ENCODE data around the gene MAN1C1. TPM values are rescaled to one million over a fixed set of nuclear protein-coding genes. Genes with fewer than 3 reads are reported as not detected.
A peak's percentile ranks its signal among the peaks of the same experiment; 100 is the strongest.

MAN1C1 gene
- total RNA-seq, 2 experiments from 2014 or later, result 22.3 to 24.1 TPM

- POLR2A ChIA-PET, result interaction anchor here (0.8 kb wide), 1 partner anchor 11 kb away, joined by 4 read pairs; the partner anchor contains the start of gene MTFR1L
- no peak overlapping the region for H3K4me3 Mint-ChIP-seq
- no peaks in the 10 kb centered on the region for H3K36me3 Mint-ChIP-seq (ENCODE audit: low read depth)
- CTCF ChIA-PET, result interaction anchor here (0.9 to 3.8 kb wide), 7 partner anchors 11 to 311 kb away, joined by 3 to 30 read pairs (median 4); partner anchors contain the start of gene PAFAH2
- no peak for DNase-seq
- H3K4me1 Mint-ChIP-seq, result peaks cover 9% of the 10 kb centered on the region
- H3K27me3 Mint-ChIP-seq, result peaks cover 4% of the 10 kb centered on the region
- no peak overlapping the region for H3K27ac Mint-ChIP-seq
- no peaks in the 10 kb centered on the region for H3K9me3 Mint-ChIP-seq
Observed at GRCh38 chr1:25808481-25809244, 192.1 kb downstream of the MAN1C1 start.

- Mint-ChIP-seq H3K9me3 (no peaks in the 10 kb centered on the region), H3K4me3 (no peak overlapping the region), H3K27me3 (peaks cover 4% of the 10 kb centered on the region), H3K4me1 (peaks cover 4% of the 10 kb centered on the region), H3K27ac (peak overlapping the region; percentile 31), H3K36me3 (ENCODE audit: low read depth) (no peaks in the 10 kb centered on the region)
- CTCF ChIA-PET, result interaction anchor here (0.8 to 3.8 kb wide), 10 partner anchors 10 to 322 kb away, joined by 3 to 30 read pairs (median 3); partner anchors contain the start of genes MTFR1L and PAFAH2
- DNase-seq, result no peak
- POLR2A ChIA-PET, result interaction anchor here (0.8 kb wide), 1 partner anchor 10 kb away, joined by 4 read pairs; the partner anchor contains the start of gene MTFR1L
Observed at GRCh38 chr1:25809283-25809926, 192.8 kb downstream of the MAN1C1 start.

GRCh38 chr1:25809929-25810328 lies 193.3 kb downstream of the MAN1C1 start:
- Mint-ChIP-seq H3K36me3 (ENCODE audit: low read depth) (no peaks in the 10 kb centered on the region), H3K27me3 (peaks cover under 1% of the 10 kb centered on the region), H3K4me3 (no peak overlapping the region), H3K27ac (no peak overlapping the region), H3K9me3 (no peaks in the 10 kb centered on the region), H3K4me1 (peaks cover under 1% of the 10 kb centered on the region)
- no peak for DNase-seq
- POLR2A ChIA-PET, result interaction anchor here (0.5 kb wide), 1 partner anchor 245 kb away, joined by 4 read pairs; no protein-coding TSS in a partner anchor
- CTCF ChIA-PET, result interaction anchor here (0.8 to 3.8 kb wide), 10 partner anchors 10 to 322 kb away, joined by 3 to 30 read pairs (median 3); partner anchors contain the start of genes MTFR1L and PAFAH2

GRCh38 chr1:25810341-25811299 lies 194.0 kb downstream of the MAN1C1 start:
- Mint-ChIP-seq H3K27ac (no peak overlapping the region), H3K27me3 (no peaks in the 10 kb centered on the region), H3K9me3 (no peaks in the 10 kb centered on the region), H3K36me3 (ENCODE audit: low read depth) (no peaks in the 10 kb centered on the region), H3K4me3 (no peak overlapping the region), H3K4me1 (no peaks in the 10 kb centered on the region)
- ChIA-PET CTCF (interaction anchor here (0.7 to 3.8 kb wide), 11 partner anchors 9 to 323 kb away, joined by 3 to 30 read pairs (median 4); partner anchors contain the start of genes MTFR1L and PAFAH2), POLR2A (interaction anchor here (0.5 kb wide), 1 partner anchor 245 kb away, joined by 4 read pairs; no protein-coding TSS in a partner anchor)
- peak; percentile 81 for DNase-seq

- H3K4me1 Mint-ChIP-seq, result peaks cover 2% of the 10 kb centered on the region
- no peak overlapping the region for H3K27ac Mint-ChIP-seq
- no peaks in the 10 kb centered on the region for H3K36me3 Mint-ChIP-seq (ENCODE audit: low read depth)
- POLR2A ChIA-PET, result no interaction called here
- CTCF ChIA-PET, result interaction anchor here (0.7 to 3.8 kb wide), 6 partner anchors 9 to 292 kb away, joined by 3 to 30 read pairs (median 6); no protein-coding TSS in a partner anchor
- H3K4me3 Mint-ChIP-seq, result no peak overlapping the region
- H3K27me3 Mint-ChIP-seq, result no peaks in the 10 kb centered on the region
- no peak for DNase-seq
- H3K9me3 Mint-ChIP-seq, result no peaks in the 10 kb centered on the region
Observed at GRCh38 chr1:25811384-25812082, 194.9 kb downstream of the MAN1C1 start.

GRCh38 chr1:25813071-25813733 lies 196.6 kb downstream of the MAN1C1 start:
- peaks cover 8% of the 10 kb centered on the region for H3K4me1 Mint-ChIP-seq
- CTCF ChIA-PET, result interaction anchor here (0.6 to 1.8 kb wide), 3 partner anchors 17 to 206 kb away, joined by 3 to 5 read pairs (median 3); partner anchors contain the start of gene PAFAH2
- H3K36me3 Mint-ChIP-seq (ENCODE audit: low read depth), result no peaks in the 10 kb centered on the region
- H3K27me3 Mint-ChIP-seq, result no peaks in the 10 kb centered on the region
- no peak overlapping the region for H3K27ac Mint-ChIP-seq
- POLR2A ChIA-PET, result no interaction called here
- no peak overlapping the region for H3K4me3 Mint-ChIP-seq
- DNase-seq, result no peak
- H3K9me3 Mint-ChIP-seq, result no peaks in the 10 kb centered on the region

GRCh38 chr1:25813734-25814471 lies 197.3 kb downstream of the MAN1C1 start:
- H3K9me3 Mint-ChIP-seq, result no peaks in the 10 kb centered on the region
- H3K27ac Mint-ChIP-seq, result no peak overlapping the region
- H3K4me1 Mint-ChIP-seq, result peaks cover 15% of the 10 kb centered on the region
- no peaks in the 10 kb centered on the region for H3K27me3 Mint-ChIP-seq
- H3K4me3 Mint-ChIP-seq, result no peak overlapping the region
- DNase-seq, result no peak
- H3K36me3 Mint-ChIP-seq (ENCODE audit: low read depth), result no peaks in the 10 kb centered on the region
- POLR2A ChIA-PET, result no interaction called here
- CTCF ChIA-PET, result interaction anchor here (1.2 to 1.8 kb wide), 2 partner anchors 18 to 184 kb away, joined by 3 to 5 read pairs; partner anchors contain the start of gene PAFAH2

GRCh38 chr1:25814549-25815087 lies 198.0 kb downstream of the MAN1C1 start:
- H3K9me3 Mint-ChIP-seq, result no peaks in the 10 kb centered on the region
- H3K27me3 Mint-ChIP-seq, result no peaks in the 10 kb centered on the region
- H3K4me1 Mint-ChIP-seq, result peaks cover 21% of the 10 kb centered on the region
- DNase-seq, result no peak
- CTCF ChIA-PET, result interaction anchor here (1.2 to 1.8 kb wide), 2 partner anchors 19 to 183 kb away, joined by 3 to 5 read pairs; partner anchors contain the start of gene PAFAH2
- POLR2A ChIA-PET, result interaction anchor here (1.1 kb wide), 1 partner anchor 40 kb away, joined by 3 read pairs; no protein-coding TSS in a partner anchor
- no peak overlapping the region for H3K27ac Mint-ChIP-seq
- no peaks in the 10 kb centered on the region for H3K36me3 Mint-ChIP-seq (ENCODE audit: low read depth)
- no peak overlapping the region for H3K4me3 Mint-ChIP-seq

- H3K36me3 Mint-ChIP-seq (ENCODE audit: low read depth), result peaks cover under 1% of the 10 kb centered on the region
- H3K4me3 Mint-ChIP-seq, result no peak overlapping the region
- CTCF ChIA-PET, result interaction anchor here (1.6 kb wide), 1 partner anchor 14 kb away, joined by 3 read pairs; no protein-coding TSS in a partner anchor
- H3K27me3 Mint-ChIP-seq, result no peaks in the 10 kb centered on the region
- no peak overlapping the region for H3K27ac Mint-ChIP-seq
- POLR2A ChIA-PET, result interaction anchor here (1.1 kb wide), 1 partner anchor 41 kb away, joined by 3 read pairs; no protein-coding TSS in a partner anchor
- no peak for DNase-seq
- peaks cover 21% of the 10 kb centered on the region for H3K4me1 Mint-ChIP-seq
- no peaks in the 10 kb centered on the region for H3K9me3 Mint-ChIP-seq
Observed at GRCh38 chr1:25815208-25816111, 198.9 kb downstream of the MAN1C1 start.

All from activated CD4-positive, alpha-beta memory T cell treated with anti-CD3 and anti-CD28 coated beads, Interleukin-2, amount 10 ng/mL, durations not matched to agents 7 days and 5 days (primary cell).